Activated T-helper 2 cell treated with anti-CD3 and anti-CD28 coated beads, Interferon-gamma antibody, Interleukin-2, Interleukin-4, amounts not matched to agents 10 μg/mL and 5 μg/mL and 100 μg/mL, durations not matched to agents 14 hours and 24 hours and 36 hours (primary cell): Measurements from ENCODE around the gene KPNA3. TPM values are rescaled to one million over a fixed set of nuclear protein-coding genes. Genes with fewer than 3 reads are reported as not detected.

Source experiments
- DNase-seq: peaks from one replicate; pipeline ENCODE4 v3.0.0; 2021; ENCODE audit warnings: low spot score
- H3K27ac Mint-ChIP-seq: one replicate; pipeline ENCODE4 v1.8.0; 2021; ENCODE audit warnings: mixed read lengths
- H3K27me3 Mint-ChIP-seq: one replicate; pipeline ENCODE4 v1.8.0; 2021; ENCODE audit warnings: low read depth, mixed read lengths
- H3K36me3 Mint-ChIP-seq: one replicate; pipeline ENCODE4 v1.8.0; 2021; ENCODE audit warnings: low read depth, mixed read lengths
- H3K4me1 Mint-ChIP-seq: one replicate; pipeline ENCODE4 v1.8.0; 2021; ENCODE audit warnings: low read depth, mixed read lengths
- H3K4me3 Mint-ChIP-seq: one replicate; pipeline ENCODE4 v1.8.0; 2021; ENCODE audit warnings: low read depth, mild to moderate bottlenecking, moderate library complexity, mixed read lengths
- H3K9me3 Mint-ChIP-seq: one replicate; pipeline ENCODE4 v1.8.0; 2021; ENCODE audit warnings: mixed read lengths
- intact Hi-C: fragments of 100-400 bp; cut with micrococcal nuclease; formaldehyde crosslinking; loops from one replicate; pipeline ENCODE4 v1.15.1; 2023
- total RNA-seq: library from RNA; stranded (reverse); gene quantifications from 2 replicates; pipeline ENCODE4 v1.2.3, GENCODE V29; 2022

KPNA3 gene
- total RNA-seq, 1 donor from 2014 or later, result 46.1 TPM

DNA sequence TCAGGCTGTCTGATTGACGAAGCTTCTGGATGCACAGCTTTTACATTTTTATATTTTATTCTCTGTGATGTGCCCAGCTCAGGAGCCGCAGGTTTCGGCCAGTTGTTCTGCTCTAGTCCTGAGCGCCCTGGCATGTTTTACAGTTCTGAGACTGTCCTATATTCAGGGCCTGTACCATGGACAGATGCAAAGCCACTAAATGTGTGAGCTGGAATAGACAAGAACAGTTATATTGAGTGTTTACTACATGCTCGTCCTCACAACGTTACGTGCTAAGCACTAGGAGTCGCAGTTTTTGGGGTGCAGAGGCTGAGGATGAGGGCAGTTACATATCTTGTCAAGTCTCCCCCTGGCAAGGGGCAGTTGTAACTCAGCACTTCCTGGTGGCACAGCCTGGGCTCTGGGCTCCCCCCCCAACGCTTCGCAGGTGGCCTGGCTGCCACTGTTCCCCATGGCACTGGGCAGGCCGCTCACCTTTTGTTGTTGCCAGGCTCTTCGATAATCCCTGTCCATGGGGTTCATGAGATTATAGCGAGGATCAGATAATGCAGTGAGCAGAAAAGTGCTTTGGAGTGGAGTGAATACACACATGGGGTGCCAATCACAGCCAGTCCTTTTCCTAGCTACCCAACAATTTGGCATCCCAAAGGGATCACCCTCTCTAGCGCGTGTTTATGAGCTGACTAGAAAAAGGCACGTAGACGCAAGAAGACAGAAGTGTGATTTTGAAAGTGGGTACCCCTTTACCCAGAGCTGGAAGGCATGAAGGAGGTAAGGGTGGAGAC is 140.7 kb downstream of the KPNA3 start:
- Mint-ChIP-seq H3K4me1 (peaks cover 2% of the 10 kb centered on the region), H3K27me3 (no peaks in the 10 kb centered on the region), H3K27ac (no peak overlapping the region), H3K36me3 (no peaks in the 10 kb centered on the region), H3K4me3 (no peak overlapping the region), H3K9me3 (no peaks in the 10 kb centered on the region)
- intact Hi-C loops, result loop anchor here (1.0 kb wide), 1 partner anchor 197 kb away; no protein-coding TSS in a partner anchor
- no peak for DNase-seq

DNA sequence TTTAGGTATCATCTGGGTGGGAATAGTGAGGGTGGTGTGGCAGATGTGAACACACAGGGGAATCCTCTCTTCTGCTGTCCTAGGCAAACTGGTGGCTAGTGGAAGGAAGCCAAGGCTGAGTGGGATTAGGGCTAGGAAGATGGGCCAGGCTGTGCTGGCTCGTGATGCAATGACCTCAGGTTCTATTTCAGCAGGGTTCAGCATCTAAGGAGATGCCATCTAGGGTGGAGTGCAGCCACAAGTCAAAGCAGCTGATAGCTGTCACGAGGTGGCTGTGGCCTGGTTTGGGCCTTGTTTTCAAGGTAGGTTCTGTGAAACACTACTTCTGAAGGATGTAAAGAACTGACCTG is 142.5 kb downstream of the KPNA3 start:
- H3K27me3 Mint-ChIP-seq, result no peaks in the 10 kb centered on the region
- no peak for DNase-seq

More for the DNA sequence above, 142.5 kb downstream of the KPNA3 start:
- H3K27ac Mint-ChIP-seq, result no peak overlapping the region
- intact Hi-C loops, result loop anchor here (1.0 kb wide), 1 partner anchor 197 kb away; no protein-coding TSS in a partner anchor
- H3K36me3 Mint-ChIP-seq, result no peaks in the 10 kb centered on the region
- no peak overlapping the region for H3K4me3 Mint-ChIP-seq
- peaks cover 6% of the 10 kb centered on the region for H3K4me1 Mint-ChIP-seq
- H3K9me3 Mint-ChIP-seq, result no peaks in the 10 kb centered on the region

Other genes starting within 250 kb of the KPNA3 start
- gene RCBTB1, start 207.1 kb downstream of the KPNA3 start, total RNA-seq, result 13.5 and 16.0 TPM in 2 replicates
- 0.89 and 1.0 TPM in 2 replicates for gene ARL11, start 164.2 kb downstream of the KPNA3 start, total RNA-seq
- 42.7 and 47.5 TPM in 2 replicates for gene EBPL, start 101.2 kb downstream of the KPNA3 start, total RNA-seq
- gene SPRYD7, start 143.7 kb upstream of the KPNA3 start, total RNA-seq, result 8.7 and 9.8 TPM in 2 replicates
- gene TRIM13, start 204.4 kb upstream of the KPNA3 start, total RNA-seq, result 17.2 and 17.9 TPM in 2 replicates
- gene KCNRG, start 222.8 kb upstream of the KPNA3 start, total RNA-seq, result 0.53 and 0.75 TPM in 2 replicates